Jurkat, Clone E6-1 (cell line): Measurements from ENCODE around the gene FAM177A1. TPM values are rescaled to one million over a fixed set of nuclear protein-coding genes. Genes with fewer than 3 reads are reported as not detected.
"Not testable (repeated sequence)": the region's sequence is repeated elsewhere in the genome, so short reads cannot be mapped to it uniquely, and the experiment has no call there.

Experiments used
- DNase-seq: peaks from one replicate; pipeline ENCODE4 v3.0.0-alpha.2; 2011; ENCODE audit warnings: low read depth, low spot score
- H3K4me3 ChIP-seq: 2 replicates; pipeline ENCODE4 v1.5.1; 2011; ENCODE audit warnings: mild to moderate bottlenecking, low read length, control low read depth, moderate library complexity
- polyA plus RNA-seq: library from polyadenylated mRNA; unstranded; fragments of >200 nt; gene quantifications from one replicate; pipeline ENCODE4 v1.2.1, GENCODE V29; 2012; ENCODE audit warnings: missing spikeins; ENCODE audit not compliant: insufficient read length, insufficient read depth

FAM177A1 gene
- polyA plus RNA-seq: 47.3 TPM

GRCh38 chr14:35046048-35046750 is at the start of gene FAM177A1:
Gene FAM177A1 (plus strand): TSS chr14:35046272. CDS start chr14:35046464, 192 bp downstream.
- H3K4me3 ChIP-seq: peak within 1 kb of the TSS; percentile 84

GRCh38 chr14:34997762-34998161 is 48.3 kb upstream of the FAM177A1 start:
- no peak overlapping the region for H3K4me3 ChIP-seq
- DNase-seq: no peak

More at GRCh38 chr14:35046048-35046750, at the start of gene FAM177A1:
- peak; percentile 93 for DNase-seq

- no peak overlapping the region for H3K4me3 ChIP-seq
- no peak for DNase-seq
Observed at GRCh38 chr14:34999500-34999899, 46.6 kb upstream of the FAM177A1 start.

GRCh38 chr14:35001621-35002020 is 44.5 kb upstream of the FAM177A1 start:
- no peak overlapping the region for H3K4me3 ChIP-seq
- DNase-seq: no peak

- H3K4me3 ChIP-seq: no peak overlapping the region
- DNase-seq: no peak
Observed at GRCh38 chr14:35004839-35005238, 41.2 kb upstream of the FAM177A1 start.

- H3K4me3 ChIP-seq: no peak overlapping the region
- DNase-seq: no peak
Observed at GRCh38 chr14:35016568-35016967, 29.5 kb upstream of the FAM177A1 start.

GRCh38 chr14:35020713-35021112 is 25.4 kb upstream of the FAM177A1 start:
- no peak overlapping the region for H3K4me3 ChIP-seq
- DNase-seq: no peak

- no peak for DNase-seq
- H3K4me3 ChIP-seq: no peak overlapping the region
Observed at GRCh38 chr14:35028435-35028834, 17.6 kb upstream of the FAM177A1 start.

- DNase-seq: no peak
- no peak overlapping the region for H3K4me3 ChIP-seq
Observed at GRCh38 chr14:35032562-35032961, 13.5 kb upstream of the FAM177A1 start.

GRCh38 chr14:35034440-35034833 is 11.6 kb upstream of the FAM177A1 start:
- no peak overlapping the region for H3K4me3 ChIP-seq
- no peak for DNase-seq

GRCh38 chr14:35034944-35035554 is 11.0 kb upstream of the FAM177A1 start:
- H3K4me3 ChIP-seq, DNase-seq: not testable (repeated sequence)

- H3K4me3 ChIP-seq, DNase-seq: not testable (repeated sequence)
Observed at GRCh38 chr14:35038312-35038711, 7.8 kb upstream of the FAM177A1 start.

- DNase-seq: no peak
- H3K4me3 ChIP-seq: no peak overlapping the region
Observed at GRCh38 chr14:35042632-35043031, 3.4 kb upstream of the FAM177A1 start.

GRCh38 chr14:35043046-35043445 is 3.0 kb upstream of the FAM177A1 start:
- H3K4me3 ChIP-seq: no peak overlapping the region
- no peak for DNase-seq

- peak overlapping the region; percentile 84 for H3K4me3 ChIP-seq
- DNase-seq: no peak
Observed at GRCh38 chr14:35044939-35045797, 904 bp upstream of the FAM177A1 start.

- DNase-seq: no peak
- H3K4me3 ChIP-seq: peak overlapping the region; percentile 84
Observed at GRCh38 chr14:35045798-35046047, 349 bp upstream of the FAM177A1 start.

GRCh38 chr14:35046751-35047536 is 872 bp downstream of the FAM177A1 start:
- DNase-seq: no peak
- H3K4me3 ChIP-seq: peak overlapping the region; percentile 84

- DNase-seq: no peak
- no peak overlapping the region for H3K4me3 ChIP-seq
Observed at GRCh38 chr14:35047976-35048513, 2.0 kb downstream of the FAM177A1 start.

- no peak for DNase-seq
- no peak overlapping the region for H3K4me3 ChIP-seq
Observed at GRCh38 chr14:35050652-35051051, 4.6 kb downstream of the FAM177A1 start.
